OCI-M1 (cell line): Measurements from ENCODE around the gene ITGA8.
"Not testable (repeated sequence)": the region's sequence is repeated elsewhere in the genome, so short reads cannot be mapped to it uniquely, and the experiment has no call there.

Source experiments
- DNase-seq: peaks from one replicate; lab custom pipeline; 2025; lab: John Stamatoyannopoulos, UW

ITGA8 gene

DNA sequence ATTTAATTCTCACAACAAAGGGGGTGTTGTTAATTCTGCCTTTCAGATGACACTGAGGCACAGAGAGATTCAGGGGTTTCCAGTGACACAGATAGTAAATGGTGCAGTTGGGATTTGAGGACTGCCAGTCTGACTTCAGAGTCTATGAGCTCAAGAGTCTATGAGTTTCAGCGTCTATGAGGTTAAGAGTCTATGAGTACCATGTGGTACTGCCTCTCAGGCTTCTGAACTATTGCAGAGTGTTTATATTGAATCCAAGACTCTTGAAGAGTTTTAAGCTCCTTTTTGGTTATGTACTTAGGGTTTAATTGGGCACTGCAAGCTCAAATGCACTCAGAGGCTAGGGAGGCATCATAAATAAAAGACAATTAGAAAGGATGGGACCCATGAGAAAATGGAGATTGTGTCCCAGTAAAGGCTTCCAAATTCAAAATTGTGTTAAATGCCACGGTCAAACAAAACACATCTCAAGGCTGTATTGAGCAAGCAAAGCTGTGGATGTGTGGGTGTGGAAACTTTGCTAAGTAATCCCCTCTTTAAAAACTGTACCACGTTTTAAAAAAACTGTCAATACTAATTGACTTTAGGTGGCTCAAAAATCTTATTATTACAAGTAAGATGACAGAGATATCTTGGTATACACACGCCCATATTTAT, 224.7 kb downstream of the ITGA8 start:
- DNase-seq: no peak

DNA sequence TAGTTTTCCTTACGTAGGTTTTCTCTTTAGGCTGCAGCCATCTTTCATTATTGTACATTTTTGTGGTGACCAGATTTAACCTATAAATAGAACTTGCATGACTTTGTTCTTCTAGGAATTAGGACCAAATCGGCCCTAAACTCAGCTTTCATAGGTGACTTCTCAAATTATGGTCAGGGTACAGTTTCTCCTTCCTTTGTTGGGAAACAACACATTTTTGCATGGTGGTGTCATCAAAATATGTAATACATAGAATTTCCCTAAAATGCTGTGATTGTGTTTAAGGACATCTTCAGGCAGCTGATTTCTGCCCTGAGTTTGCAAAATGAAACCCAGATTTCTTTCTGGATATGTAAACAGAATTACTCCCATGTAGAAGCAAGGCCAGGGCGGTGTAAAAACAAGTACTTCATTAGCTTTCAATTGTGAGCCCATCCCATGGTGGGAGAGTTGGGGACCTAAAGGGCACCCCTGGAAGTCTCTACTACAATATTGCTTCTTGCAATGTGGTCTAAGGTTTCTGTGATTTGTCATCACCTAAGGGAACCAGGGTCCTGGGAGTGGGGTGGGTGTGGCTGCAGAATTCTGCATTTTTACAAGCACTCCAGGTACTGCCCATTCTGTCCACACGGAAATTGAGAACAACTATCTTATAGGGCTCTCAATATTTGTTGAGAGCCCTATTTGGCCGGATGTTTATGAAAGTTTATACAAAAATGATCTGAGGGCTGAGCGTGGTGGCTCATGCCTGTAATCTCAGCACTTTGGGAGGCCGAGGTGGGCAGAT, 227.7 kb downstream of the ITGA8 start:
- DNase-seq: no peak

DNA sequence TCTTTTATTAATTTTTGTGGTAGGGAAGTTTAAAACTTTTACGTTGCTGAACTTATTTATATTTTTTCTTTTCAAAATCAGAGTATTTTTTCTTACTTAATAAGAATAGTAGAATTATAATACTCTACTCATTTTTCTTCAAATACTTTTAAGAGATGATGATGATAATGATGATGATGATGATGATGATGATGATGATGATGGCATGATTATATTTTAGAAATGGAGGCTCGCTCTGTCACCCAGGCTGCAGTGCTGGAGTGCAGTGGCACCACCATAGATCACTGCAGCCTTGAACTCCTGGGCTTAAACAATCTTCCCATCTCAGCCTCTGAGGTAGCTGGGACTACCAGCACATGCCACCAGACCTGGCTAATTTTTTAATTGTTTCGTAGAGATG, 230.3 kb downstream of the ITGA8 start:
- DNase-seq: no peak

DNA sequence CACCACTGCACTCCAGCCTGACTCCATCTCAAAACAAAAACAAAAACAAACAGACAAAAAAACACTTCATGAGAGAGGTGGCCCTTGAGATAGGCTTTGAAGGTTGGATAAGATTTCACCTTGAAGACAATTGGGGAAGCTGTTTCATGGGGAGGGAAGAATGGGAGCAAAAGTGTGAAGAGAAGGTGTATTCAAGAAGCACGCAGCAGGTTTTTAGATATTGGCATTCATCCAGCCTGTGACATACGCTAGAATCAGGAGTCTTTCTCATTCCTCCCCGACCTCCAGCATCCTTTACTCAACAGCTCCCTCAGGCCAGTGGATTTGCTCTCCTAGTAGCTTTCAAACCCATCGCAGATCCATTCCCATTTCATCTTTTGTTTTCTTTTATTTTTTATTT, 232.3 kb downstream of the ITGA8 start:
- DNase-seq: no peak

DNA sequence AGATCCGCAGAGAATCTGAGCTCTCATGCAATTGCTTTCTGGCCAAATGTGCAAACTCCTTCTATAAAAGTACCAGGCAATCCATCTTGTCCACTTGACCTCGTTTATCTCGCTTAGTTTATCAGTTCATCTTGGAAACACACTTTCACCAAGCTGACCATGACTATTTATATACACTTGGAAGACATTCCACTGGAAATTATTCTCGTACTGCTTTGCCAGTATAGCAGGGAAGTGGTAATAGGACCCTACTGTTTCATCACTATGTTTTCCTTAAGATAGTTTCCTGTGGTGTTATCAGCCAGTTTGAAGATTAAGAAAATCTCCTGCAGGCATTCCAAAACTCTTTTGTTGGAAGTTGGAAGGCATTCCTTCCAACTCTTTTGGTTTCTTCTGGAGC, 233.3 kb downstream of the ITGA8 start:
- DNase-seq: no peak

DNA sequence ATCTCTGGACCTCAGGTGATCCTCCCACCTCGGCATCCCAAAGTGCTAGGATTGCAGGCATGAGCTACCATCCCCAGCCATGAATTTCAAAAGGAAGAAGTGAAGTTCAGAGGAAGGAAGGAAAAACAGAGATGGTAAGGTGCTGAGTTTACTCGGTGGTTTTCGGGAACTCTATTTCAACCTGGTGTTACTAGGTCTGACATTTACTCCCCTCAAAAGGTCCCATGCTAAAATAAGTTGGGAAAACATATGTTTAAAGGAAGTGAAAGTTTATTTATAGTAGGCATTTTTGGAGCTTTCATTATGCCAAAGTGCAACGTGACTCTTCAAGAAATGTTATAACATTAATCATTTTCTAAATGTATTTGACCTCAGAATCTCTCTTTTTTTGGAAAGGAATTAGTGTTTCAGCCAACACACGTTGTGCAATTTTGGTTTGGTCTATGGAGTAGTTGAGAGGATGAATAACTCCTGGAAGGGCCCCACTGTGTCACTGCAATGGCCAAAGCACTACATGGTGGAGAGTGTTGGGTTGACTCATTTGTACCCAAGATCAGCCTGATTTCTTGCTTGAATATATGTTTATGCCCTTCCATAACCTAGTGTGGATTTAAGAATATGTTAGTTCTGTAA, 233.9 kb downstream of the ITGA8 start:
- DNase-seq: peak; percentile 52

DNA sequence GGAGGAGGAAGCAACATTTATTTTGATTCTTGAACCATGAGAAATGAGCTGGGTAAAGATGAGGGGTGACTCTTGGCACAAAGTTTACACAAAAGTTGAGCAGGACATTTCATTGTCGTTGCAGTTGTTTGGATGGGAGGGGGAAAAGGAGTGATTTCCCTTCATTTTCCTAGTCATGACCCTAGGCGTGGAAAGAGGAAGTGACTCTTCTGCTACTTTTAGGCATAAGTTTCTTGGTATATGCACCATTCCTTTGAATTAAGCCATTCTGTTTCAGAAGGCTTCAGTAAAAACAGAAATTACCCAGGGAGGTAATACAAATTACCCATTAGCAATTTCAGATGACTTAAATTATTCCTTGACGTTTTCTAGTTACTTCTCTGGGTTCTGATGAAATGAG, 234.7 kb downstream of the ITGA8 start:
- peak; percentile 74 for DNase-seq

DNA sequence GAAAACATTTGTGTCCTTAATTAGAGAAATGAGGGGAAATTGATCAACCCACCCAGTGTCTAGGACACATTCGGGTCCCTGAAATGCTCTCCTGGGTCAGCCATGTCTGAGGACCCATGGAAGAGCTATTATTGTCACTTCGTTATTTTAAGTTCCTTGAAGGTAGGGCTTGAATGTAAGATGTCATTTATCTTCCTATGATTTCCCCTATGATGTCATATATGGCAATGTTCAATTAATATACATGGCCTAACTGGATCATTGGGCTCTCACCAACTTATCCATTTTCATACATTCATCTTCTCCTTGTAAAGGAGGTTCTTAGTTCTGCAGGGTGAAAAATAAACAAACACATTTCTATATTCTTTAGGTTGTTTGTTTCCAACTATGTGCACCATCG, 235.6 kb downstream of the ITGA8 start:
- no peak for DNase-seq

DNA sequence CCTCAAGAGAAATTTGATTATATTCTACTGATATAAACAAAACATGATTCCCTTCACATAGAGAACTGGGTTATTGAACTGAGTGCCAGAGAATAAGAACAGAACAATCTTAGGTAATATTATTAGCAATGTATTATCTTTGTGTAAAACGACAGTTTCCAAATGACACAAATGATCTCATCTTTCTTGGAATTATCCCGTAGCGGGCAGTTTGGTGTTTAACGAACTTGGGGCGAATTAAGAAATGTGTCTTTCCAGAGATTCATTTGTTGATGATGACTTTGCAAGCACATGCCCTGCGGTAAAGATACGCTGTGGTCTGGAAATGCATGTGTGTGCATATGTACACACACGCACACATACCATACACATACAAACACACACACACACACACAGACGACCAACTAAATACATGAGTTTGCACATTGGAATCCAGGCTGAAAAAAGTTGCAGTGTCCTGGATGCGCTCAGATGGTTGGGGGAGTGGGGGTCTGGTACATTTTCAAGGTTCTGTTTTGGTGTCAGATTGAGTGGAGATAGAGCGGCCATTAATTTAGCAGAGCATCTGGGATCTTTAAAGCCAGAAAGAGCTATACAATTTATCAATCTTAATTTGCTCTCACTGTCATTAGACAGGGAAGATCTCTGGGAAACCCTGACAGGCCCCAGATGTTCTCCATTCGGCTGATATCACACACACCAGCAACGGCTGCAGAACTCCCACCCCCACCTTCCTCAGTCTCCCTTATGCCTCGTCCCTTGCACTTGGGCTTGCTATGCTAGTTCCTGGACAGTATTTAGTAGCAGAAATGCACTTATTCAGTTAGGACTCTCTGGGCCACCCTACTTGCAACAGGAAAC, 236.3 kb downstream of the ITGA8 start:
- DNase-seq: peak; percentile 70

DNA sequence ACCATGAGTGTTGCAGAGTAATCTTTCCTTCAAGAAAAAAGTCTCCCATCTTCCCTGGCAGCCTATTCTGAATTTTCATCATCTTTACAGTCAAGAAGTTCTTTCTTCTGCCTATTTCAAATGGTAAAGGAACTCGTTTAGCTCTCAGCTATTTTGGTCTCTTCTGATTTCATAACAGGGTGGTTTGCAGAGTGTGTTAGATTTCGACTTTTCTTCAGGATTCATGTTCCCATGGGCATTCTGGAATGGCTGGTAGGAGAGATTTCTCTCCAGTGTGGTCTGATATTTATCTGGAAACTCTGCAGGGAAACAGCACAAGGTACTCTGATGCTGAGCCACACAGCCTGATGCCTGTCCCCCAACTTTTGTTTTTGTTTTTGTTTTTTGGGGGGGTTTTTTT, 237.6 kb downstream of the ITGA8 start:
- DNase-seq: no peak

DNA sequence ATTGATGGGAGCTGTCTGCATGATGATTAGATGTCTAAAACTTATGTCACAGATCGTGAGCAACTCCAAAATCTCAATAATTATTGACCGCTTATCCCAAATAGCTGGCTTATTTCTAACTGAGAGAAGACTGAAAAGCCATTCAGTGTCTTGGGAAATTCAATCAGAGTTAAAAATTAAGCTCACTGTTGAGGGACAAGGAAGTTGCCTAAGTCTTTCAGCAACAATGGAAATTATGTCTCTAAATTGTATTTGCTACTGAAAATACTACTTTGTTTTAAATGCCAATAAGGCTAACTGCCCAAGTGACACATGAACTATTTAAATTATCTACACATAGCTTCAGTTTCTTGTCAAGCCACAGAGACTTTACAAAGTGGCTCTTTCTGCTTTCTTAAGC, 240.8 kb downstream of the ITGA8 start:
- no peak for DNase-seq

DNA sequence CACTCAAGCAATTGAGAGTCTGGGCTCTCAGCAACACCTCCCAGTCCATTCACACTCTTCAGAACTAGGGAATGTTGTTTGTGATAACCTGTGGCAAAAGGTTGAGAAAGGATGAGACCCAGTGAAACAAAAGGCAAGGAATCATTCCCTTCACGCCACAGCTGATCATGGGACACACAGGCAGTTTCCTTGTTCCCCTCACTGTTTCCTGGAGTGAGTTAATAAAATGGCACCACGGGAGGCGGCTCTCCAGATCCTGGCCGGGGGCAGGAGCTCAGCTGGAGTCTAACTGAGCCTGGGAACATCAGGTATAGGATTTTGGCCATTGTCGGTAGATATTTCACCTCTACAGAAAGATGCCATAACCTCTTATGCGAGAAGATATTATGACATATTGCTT, 241.3 kb downstream of the ITGA8 start:
- no peak for DNase-seq

DNA sequence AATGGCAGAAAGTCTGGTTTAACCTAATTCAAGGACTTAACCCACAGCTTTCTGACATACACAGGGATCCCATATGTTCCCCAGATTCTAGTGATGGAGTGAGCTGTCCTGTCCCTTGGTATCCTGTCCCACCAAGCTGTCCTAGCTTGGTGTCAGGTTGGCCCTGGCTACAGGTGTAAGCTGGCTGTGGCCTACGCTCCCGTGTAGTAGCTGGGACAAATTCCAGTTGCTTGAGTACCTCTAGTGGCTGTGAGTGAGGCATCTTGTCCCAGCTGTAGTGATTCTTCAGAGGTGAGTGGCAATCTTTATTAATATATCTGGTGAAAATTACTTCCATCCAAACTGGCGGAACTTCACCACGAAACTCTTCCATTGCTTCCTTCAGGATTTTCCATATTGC, 243.4 kb downstream of the ITGA8 start:
- no peak for DNase-seq

DNA sequence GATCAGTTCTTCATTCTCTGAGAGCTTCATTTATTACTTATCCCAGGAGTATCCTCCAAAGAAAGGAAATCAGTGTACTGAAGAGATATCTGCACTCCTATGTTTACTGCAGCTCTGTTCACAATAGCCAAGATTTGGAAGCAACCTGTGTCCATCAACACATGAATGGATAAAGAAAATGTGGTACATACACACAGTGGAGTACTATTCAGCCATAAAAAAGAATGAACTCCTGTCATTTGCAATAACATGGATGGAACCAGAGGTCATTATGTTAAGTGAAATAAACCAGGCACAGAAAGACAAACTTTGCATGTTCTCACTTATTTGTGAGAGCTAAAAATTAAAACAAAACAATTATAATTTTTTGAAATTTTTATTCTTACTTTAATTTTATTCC, 244.3 kb downstream of the ITGA8 start:
- DNase-seq: not testable (repeated sequence)

DNA sequence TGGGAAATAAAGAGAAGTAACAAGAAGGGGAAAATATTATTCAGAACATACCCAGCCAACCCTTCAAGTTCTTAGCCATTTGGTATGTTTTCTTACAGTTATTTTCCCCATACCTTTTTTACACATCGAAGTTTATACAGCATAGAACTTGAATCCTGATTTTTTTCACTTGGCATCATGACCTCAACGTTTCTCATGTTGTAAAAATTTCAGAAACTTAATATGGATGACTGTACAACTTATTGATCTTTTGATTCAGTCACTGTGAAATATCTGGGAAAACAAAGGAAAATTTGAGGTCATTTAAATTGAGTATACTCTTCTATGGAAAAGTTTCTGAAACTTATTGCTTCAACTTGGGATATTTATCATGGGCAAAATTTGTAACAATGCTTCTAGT, 245.1 kb downstream of the ITGA8 start:
- DNase-seq: no peak

DNA sequence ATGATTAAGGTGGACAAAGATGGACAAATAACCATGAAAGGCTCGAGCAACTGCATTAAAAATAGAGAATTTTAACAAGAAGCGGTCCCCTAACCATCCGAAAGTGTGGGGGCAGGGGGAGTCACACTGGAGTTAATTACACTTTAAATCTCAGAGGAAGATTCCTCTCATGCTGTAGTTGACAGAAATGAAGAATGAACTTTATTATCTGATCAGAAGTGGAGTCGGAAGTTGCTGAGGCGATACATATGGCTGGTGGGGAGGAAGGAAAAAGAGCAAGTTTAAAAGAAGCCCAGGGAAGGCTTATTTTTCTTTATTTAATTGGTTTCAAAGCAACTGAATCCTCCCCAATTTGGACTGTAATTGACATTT, 246.3 kb downstream of the ITGA8 start:
- no peak for DNase-seq

DNA sequence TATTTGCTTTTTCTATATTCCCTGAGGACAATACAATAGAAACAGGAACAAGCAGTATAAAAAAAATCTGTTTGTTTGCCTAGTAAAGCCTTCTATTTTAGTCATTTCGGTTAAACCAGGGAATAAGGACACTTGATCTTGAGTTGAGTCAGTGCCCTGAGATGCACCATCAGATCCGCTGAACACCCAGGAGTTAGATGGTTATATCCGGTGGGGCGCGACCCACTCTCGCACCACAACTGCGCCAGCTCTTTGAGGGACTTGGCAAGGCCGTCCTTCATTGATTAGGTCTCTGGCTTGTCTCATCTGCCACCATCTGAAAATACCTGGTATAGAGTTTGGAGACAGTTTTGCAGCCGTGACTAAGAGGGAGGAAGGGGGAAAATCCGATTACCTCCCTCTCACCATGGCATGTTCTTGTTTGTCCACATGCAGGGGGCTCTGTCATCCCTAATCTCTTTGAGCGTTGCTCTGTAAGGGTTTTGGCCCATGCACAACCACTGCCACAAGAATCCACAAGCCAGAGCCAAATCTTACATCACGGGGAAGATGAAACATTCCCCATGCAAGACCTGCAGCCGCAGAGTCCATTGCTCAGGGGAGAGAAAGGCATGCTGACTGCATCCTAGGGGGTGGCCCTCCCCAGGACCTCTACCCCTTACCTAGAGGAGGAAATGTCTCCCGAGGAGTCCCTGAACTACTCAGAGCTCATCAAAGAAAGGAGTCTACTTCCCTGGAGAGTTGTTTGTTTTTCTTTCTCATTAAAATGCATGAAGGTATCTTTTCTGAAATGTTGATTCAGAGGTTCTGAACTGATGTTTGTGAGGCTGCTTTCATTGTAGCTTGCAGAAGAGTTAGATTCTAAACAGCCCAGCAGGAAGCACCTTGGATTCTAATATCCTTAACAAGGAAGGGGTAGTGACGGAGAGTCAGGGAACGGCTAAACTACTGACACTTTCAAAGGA, 247.0 kb downstream of the ITGA8 start:
- DNase-seq: no peak

DNA sequence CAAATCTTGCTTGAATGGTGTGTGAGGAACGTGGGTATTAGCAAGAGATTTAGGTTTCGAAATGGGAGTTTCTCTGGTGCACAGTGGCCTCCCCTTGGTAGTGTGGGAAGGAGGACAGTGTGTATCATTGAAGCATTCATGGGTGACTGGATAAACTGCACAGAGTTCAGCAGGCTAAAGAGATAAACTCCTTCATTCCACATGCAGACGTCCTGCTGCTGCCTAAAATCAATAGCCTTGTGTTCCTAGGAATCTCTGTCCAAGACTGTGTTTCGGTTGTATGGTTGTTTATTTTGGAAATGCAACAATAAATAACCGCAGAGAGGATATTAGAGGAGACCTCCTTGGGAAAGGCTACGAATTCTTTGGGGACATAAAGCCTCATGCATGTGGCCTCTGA, 247.7 kb downstream of the ITGA8 start:
- DNase-seq: no peak

DNA sequence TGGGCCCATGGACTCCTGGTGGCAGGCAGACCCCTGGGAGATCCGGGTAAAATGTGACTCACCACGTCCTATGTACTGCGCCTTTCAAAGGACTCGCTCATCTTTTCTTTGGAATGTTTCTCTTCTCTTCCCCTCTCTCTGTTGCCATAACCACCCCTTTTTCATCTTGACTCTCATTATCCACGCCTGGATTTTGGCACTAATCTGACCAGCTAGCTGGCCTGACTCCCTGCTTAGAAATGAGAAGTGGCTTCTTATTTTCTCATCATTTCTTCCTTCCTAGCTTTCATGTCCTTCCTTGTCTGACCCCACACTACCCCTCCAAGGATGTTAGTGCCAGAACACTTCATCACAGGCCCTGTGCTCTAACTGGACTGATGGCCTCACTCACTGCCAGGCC, 250.6 kb downstream of the ITGA8 start:
- no peak for DNase-seq

DNA sequence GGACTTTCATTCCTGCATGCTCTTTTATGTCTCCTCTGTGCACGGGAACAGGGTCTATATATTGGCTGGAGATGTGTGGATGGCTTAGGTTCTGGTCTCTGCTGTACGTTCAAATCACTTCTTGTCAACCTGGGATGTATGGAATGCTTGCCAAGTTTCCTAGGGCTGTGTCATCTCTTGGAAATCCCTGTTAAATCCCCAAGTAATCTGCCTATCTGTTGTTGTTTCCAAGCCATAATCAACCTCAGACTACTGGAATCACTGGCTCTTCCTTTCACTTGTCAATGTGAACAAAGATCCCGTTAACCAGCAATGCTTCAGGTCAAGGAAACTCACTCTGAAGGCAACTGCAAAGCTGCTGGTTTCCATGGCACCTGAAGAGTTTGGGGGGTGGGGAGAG, 255.3 kb downstream of the ITGA8 start:
- no peak for DNase-seq
